GM12874 (cell line): ENCODE data around the gene ATF6.

ENCODE experiments used
- TF ChIP-seq, protein P1 (sequence below): IDR thresholded peaks from 2 replicates; pipeline ENCODE4 v1.5.1; 2011; ENCODE audit warnings: low read depth, mild to moderate bottlenecking, control low read depth, low read length, moderate library complexity; ENCODE audit not compliant: insufficient read depth

Gene ATF6

GRCh38 chr1:161940866-161941591, 174.9 kb downstream of the ATF6 start:
- TF ChIP-seq, protein P1, sequence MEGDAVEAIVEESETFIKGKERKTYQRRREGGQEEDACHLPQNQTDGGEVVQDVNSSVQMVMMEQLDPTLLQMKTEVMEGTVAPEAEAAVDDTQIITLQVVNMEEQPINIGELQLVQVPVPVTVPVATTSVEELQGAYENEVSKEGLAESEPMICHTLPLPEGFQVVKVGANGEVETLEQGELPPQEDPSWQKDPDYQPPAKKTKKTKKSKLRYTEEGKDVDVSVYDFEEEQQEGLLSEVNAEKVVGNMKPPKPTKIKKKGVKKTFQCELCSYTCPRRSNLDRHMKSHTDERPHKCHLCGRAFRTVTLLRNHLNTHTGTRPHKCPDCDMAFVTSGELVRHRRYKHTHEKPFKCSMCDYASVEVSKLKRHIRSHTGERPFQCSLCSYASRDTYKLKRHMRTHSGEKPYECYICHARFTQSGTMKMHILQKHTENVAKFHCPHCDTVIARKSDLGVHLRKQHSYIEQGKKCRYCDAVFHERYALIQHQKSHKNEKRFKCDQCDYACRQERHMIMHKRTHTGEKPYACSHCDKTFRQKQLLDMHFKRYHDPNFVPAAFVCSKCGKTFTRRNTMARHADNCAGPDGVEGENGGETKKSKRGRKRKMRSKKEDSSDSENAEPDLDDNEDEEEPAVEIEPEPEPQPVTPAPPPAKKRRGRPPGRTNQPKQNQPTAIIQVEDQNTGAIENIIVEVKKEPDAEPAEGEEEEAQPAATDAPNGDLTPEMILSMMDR: no peak

GRCh38 chr1:161941726-161942436, 175.8 kb downstream of the ATF6 start:
- TF ChIP-seq, protein P1: no peak

DNA sequence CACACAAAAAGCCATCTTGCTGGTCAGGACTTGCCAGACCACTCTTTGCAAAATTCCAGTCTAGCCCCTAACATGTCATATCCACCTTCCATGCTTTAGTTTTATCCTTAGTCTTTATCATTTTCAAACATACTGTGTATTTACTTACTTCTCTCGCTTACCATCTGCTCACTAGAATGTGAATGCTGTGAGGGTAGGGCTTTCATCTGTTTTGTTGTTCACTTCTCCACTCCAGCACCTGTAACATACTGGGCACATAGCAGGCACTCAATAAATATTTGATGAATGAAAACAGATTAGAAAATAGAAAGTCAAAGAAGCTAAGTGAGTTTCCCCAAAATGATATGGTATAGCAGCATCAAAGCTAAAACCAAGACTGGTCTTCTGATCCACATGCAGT, 177.6 kb downstream of the ATF6 start:
- TF ChIP-seq, protein P1: no peak

DNA sequence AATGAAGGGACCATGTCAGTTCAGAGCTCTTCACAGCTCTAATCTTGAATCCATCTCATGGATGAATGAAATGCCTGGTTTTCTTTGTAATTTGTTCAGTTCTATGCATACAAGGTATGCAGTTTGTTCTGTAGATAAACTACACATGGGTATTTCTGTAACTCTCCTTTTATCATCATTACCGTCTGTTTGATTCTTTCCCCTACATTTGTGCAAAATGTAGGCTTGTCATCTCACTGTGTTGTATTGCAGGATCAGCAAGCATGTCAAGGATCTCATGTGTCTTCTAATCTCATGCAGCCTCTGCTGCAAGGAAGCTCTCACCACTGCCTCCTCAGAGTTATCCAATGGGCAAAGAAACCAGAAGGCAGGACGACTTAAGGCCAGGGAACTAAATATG, 178.3 kb downstream of the ATF6 start:
- TF ChIP-seq, protein P1: no peak

DNA sequence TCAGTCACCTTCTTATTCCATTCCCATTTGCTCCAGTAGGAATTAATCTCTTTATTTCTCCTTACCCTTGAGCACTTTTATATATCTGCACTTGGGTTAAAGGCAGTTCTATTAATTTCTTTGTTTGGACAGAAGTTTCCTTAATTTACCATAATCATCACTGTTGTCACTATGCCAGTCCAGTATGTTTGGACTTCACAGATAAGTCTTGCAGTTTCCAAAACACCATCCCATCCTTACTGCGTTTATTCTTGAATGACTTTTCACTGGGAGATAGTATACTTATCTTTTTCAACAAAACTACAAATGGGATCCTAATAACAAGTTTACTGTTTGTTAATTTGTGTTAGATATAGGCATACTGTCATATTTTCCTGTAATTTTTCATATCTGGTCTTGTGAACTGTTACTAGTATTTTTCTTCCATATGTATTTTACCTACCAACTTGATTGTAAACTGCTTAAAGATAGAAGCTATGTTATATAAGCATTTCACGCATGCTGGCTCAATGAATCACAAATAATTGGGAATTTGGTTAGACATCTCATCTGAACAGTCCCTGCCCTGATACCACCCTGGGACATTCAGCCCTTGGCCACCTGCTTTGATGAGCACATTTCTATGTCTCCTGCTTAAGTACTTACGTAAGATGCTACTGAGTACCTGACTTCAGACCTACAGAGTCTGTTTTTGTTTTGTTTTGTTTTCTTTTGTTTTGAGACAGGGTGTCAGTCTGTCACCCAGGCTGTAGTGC, 179.4 kb downstream of the ATF6 start:
- TF ChIP-seq, protein P1: no peak

DNA sequence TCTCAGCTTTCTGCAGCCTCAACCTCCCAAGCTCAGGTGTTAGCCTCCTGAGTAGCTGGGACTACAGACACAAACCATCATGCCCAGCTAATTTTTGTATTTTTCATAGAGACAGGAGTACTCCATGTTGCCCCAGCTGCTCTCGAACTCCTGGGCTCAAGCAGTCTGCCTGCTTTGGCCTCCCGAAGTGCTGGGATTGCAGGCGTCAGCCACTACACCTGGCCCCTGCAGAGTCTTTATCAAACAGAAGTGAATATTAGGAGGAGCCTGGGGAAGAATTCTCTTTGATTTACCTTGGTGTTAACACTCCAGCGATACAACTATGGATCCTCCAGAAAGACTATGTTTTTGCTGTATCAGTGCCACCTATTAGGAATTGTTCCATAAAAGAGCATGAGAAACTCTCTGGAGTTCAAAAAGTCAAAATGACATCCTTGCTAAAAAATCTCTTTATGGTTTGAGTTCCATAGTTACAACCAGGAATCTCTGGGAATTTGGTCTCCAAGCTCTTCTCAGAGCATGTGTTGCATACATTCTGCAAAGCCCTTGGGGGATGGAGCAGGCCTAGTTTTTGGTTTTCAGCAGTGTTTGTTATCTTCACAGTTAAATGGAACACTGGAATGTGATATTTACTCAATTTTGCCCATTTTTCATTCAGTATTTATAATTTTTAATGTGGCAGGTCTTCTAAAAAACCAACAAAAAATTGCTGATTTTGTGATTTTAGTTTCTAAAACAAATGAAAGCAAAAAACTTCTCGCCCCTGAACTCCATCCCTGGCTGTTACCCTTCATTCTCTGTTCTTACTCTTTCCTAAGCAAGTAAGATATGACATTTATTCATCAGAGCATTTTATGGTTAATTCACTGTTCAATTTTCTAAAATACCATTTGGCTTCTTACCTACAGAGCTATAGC, 180.2 kb downstream of the ATF6 start:
- TF ChIP-seq, protein P1: no peak
